A673 (cell line): ENCODE results near the gene HOXA5.
A peak's percentile ranks its signal among the peaks of the same experiment; 100 is the strongest.

Experiments
- EZH2 ChIP-seq: fragments of 200-600 bp; sonication (generic); IDR thresholded peaks from 2 replicates; pipeline ENCODE4 v1.6.1; 2017; ENCODE audit warnings: borderline replicate concordance, low read depth, mild to moderate bottlenecking, mixed read lengths, antibody characterized with exemption, low read length; ENCODE audit not compliant: poor library complexity, severe bottlenecking
- TF ChIP-seq, protein P1 (sequence below): fragments of 300-800, 200-600 bp; sonication (generic); conservative IDR thresholded peaks from 2 replicates; pipeline ENCODE4 v1.5.1; 2017; ENCODE audit warnings: low read depth, mild to moderate bottlenecking, antibody characterized with exemption, low read length, moderate library complexity, mixed read lengths

DNA sequence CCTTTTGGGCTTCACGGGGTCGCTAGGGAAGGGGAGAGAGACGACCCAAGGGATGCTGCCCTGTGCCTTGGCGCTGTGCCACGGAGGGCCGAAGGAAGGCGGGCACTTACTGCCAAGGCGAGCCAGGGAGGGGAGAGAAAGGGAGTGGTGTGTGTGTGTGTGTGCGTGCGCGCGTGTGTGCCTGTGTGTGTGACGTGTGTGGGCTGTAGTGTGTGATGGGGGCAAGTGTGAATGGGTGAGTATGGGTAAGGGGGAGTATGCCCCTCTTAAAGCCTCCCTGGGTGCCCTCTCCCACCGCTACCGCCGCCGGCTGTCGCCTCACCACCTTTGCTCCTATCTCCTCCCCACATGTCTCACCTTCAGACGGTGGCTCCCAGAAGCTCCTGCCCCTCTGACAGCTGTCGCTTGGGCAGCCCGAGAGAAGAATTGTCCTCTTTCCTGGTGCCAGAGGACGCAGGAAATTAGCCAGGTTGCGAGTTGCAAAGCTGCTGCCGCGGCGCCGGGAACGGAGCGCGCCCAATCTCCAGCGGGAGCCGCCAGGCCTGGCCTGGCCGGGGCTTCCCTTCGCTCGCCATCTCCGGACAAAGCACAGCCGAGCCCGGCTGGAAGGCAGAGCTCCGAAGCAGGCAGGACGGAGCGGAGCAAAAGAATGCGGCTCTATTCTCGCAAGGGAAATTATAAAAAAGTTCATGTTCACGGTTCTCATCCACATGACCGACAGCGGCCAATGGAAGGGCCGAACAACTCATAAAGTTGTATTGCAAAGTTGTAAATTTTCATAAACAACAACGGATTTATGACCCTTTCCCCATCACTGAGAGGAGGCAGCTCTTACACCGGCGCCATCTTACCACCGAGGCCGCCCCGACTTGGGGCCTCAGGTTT lies 8.7 kb upstream of the HOXA5 start, which contains the start of gene HOXA3:
- TF ChIP-seq, protein P1, sequence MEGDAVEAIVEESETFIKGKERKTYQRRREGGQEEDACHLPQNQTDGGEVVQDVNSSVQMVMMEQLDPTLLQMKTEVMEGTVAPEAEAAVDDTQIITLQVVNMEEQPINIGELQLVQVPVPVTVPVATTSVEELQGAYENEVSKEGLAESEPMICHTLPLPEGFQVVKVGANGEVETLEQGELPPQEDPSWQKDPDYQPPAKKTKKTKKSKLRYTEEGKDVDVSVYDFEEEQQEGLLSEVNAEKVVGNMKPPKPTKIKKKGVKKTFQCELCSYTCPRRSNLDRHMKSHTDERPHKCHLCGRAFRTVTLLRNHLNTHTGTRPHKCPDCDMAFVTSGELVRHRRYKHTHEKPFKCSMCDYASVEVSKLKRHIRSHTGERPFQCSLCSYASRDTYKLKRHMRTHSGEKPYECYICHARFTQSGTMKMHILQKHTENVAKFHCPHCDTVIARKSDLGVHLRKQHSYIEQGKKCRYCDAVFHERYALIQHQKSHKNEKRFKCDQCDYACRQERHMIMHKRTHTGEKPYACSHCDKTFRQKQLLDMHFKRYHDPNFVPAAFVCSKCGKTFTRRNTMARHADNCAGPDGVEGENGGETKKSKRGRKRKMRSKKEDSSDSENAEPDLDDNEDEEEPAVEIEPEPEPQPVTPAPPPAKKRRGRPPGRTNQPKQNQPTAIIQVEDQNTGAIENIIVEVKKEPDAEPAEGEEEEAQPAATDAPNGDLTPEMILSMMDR: no peak
- peak; percentile 93 for TF ChIP-seq EZH2
